ENCODE data around the gene RELN.
A peak's percentile ranks its signal among the peaks of the same experiment; 100 is the strongest.
"Not testable (repeated sequence)": the region's sequence is repeated elsewhere in the genome, so short reads cannot be mapped to it uniquely, and the experiment has no call there.

The RELN gene

GRCh38 chr7:103940382-103941268 lies 48.8 kb downstream of the RELN start:
- no peak for DNase-seq

DNA sequence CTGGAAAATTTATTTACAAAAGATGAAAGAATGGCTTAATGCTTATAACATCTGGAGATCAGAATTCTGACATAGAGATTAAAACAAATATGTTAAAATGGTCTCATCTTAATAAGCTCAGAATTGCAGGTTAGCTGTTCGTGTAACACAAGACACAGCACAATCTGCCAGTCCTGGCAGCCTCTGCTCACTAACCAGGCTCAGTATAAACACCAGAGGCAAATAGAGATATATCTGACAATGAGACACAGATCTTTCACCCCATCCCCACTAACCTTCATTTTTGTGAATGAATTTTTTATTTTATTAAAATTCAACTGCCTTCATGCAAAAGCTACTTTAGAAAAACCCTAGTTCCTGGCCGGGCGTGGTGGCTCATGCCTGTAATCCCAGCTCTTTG lies 51.8 kb downstream of the RELN start:
- DNase-seq: no peak

- no peak for DNase-seq
Measured at GRCh38 chr7:103936558-103936957, 52.9 kb downstream of the RELN start.

DNA sequence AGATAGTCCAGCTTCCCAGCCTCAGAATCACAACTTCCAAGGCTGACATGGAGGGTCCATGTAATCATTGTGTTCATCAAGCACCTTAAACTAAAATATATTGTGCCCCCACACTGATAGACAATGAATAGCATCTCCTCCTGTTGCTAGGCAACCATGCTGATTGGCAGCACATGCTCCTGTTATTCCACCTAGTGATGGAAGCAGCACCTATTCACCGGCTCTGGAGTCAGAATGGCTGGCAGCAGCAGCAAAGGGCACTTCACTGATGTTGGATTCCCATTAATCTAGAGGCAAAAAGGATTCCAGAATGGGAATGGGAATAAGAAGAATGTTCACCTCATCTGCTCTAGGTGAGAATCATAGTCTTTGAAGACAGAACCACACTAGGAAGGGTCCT lies 55.0 kb downstream of the RELN start:
- DNase-seq: no peak

DNA sequence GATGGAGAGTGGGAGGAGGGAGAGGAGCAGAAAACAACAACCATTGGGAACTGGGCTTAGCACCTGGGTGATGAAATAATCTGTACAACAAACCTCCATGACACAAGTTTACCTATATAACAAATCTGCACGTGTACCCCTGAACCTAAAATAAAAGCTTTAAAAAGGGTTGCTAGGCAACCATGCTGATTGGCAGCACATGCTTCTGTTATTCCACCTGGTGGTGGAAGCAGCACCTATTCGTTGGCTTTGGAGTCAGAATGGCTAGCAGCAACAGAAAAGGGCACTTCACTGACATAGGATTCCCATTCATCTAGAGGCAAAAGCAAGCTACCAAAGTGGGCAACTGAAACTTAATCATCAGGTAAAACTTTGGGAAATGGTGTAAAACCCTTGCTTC lies 57.1 kb downstream of the RELN start:
- DNase-seq: no peak

- no peak for DNase-seq
Measured at GRCh38 chr7:103929901-103930311, 59.6 kb downstream of the RELN start.

GRCh38 chr7:103928581-103928980 lies 60.9 kb downstream of the RELN start:
- DNase-seq: no peak

DNA sequence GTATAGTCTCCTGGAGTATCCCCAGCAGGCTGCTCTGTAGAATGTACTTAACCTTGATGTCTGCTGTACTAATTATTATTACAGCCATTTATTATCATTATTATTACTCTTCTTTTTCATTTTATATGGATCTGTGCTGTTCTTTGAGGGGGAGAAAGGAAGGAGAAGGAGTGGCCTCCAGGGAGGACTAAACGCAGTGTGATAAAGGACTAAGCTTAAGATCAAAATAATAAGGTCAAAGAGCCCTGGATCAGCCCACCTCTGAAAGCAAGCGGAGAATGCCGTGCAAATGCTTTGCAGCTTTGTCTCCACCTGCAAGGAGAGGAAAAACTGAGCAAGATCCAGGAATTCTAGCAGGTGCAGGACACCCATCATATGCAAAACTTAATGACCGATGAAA lies 65.3 kb downstream of the RELN start:
- no peak for DNase-seq

DNA sequence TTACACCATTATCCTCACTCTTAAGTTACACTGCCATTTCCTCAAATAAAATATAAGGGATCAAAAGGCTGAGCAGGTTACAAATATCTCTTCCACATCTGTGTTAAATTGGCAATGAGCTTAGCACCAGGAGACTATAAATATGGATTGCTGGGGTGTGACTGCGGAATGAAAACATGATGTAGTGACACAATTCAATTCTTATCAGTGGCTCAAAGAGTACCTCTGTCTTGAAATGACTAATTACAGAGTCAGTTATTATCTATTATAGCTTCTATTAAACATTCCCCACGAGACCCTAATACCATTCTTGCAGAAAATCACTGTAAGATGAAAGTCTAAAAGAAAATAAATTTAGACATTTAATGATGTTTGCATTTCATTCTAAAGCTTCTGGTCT lies 67.1 kb downstream of the RELN start:
- DNase-seq: no peak

DNA sequence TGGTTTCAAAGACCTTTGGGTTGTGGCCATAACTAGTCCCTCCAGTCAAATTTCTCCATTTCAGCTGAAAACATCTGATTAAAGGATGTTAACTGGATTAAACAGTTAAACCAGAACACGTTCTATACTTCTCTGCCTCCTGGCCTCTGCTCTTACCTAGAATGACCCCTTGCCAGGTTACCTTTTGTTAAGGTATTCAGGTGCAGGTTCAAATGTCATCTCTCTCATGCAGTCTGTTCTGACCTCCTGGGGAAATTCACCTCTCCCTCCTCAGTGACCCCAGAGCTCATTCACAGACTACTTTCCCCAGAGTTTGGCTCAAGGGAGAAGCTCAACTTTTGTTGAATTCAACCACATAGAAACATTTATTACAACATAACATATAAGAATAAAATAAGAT lies 67.8 kb downstream of the RELN start:
- no peak for DNase-seq

DNA sequence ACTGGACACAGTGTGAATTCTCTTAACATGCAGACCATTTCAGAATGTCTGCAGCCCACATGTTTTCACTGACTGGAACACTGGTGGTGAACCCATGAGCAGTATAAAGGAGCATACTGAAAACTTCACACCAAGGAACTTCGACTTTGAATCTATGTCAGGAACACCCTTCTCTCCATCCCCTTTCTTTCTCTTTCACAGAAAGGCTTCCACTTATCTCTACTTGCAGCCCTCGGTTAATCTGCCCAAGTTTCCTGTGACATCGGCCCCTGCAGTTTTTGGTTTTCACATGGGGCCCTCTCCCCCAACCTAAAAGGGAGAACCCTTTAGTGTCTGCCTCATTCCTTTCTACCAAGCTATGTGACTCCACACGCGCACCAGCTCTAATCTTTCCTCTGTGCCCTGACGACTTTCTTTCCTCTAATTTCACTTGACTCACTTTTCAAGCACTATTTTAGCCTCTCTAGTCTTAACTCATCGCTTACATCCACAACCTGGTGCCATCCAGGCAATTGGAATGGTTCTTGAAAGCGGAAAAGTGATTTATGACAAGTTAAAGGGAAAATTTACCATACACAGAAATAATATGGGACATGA lies 70.1 kb downstream of the RELN start:
- peak; percentile 87 for DNase-seq

DNA sequence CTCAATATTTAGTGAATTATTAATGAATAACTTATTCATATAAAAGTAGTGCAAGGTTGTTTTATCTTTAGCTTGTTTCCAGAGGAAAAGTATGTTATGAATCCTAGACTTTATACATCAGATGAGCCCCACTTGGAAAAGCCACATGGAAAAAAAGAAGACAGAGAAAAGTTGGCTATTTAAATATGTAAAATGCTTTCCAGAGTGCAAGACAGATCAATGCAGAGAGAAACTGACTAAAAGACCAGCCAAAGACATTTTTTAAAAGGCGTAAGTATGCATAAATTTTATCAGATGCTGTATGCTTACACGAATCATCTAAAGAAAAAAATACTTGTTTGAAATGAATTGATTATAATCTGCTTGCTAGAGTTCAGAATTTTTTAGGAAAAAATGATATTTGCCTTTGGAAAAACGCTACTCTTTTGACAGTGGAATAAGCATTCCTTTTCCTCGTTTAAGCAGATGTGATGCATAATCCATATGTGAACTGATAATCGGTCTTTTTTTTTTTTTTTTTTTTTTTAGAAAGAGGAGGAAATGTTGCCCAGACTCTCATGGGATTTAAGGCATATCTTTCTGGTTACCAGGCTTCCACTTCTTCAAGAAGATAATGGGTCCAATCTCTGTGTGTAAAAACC lies 70.7 kb downstream of the RELN start:
- DNase-seq: no peak

DNA sequence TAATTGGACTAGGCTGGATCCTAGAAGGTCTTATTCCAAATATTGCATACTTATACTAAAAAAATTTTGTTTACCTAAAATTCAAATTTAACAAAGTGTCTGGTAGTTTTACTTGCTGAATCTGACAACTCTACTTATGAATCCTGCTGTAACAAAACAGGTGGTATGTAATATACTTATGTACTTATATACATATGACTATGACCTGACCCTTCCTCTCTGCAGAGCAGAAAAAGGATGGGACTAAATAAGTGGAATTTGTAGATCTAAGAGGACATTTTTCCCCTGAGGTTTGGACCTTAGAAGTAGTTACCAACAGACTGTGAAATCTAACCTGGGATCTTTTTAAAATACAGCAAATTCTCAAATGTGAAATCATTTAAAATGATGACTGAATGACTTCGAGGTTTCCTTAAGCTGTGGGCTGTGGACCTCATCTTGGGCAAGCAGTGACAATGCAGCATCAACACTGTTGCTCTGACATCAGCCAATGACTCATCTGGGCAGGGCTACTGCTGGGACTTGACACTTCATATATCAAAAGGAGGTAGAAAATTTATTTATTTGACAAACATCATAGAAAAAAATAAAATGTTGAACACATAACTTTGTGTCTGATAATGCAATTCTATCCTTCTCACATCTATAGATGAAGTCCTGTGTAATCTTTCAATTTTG lies 73.6 kb downstream of the RELN start:
- DNase-seq: peak; percentile 25

GRCh38 chr7:103914147-103914899 lies 75.1 kb downstream of the RELN start:
- no peak for DNase-seq

- DNase-seq: no peak
Measured at GRCh38 chr7:103912891-103913605, 76.4 kb downstream of the RELN start.

- DNase-seq: not testable (repeated sequence)
Measured at GRCh38 chr7:103911015-103911414, 78.4 kb downstream of the RELN start.

DNA sequence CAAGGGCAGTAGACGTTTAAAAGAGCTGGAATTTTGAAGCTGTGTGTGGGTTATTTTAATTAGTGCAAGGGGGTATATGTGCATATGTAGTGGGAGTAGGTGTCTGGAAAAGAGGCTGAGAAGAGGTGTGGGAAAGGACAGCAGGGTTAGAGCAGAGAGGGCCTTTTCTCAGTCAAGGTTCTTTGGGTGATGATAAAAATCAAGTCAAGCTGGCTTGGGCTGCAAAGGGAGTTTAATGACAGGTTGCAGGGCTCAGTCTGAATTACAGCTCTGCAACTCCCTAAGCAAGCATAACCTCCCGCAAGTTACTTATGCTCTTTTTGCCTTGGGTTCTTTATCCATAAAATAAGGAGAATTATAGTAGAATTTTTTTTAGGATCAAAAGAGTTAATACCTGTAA lies 83.5 kb downstream of the RELN start:
- no peak for DNase-seq

DNA sequence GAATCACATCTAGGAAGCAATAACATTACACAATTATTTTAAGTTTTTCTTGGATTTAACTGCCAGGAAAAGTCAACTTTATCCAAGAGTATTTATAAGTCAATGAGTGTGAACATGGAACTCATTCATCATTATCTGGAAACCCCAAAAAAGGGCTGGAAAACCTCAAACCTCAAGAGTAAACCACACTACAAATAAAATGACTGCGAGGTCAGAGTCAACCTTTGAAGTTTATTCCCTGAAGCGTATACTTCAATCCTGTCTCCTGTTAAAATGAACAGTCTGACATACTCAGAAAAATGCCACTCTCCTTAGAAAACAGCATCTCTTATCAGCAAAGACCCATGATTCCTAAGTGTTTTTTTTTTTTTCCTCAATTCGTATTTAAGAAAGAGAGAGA lies 86.5 kb downstream of the RELN start:
- DNase-seq: peak; percentile 4

GRCh38 chr7:103896826-103897225 lies 92.6 kb downstream of the RELN start:
- DNase-seq: not testable (repeated sequence)

DNA sequence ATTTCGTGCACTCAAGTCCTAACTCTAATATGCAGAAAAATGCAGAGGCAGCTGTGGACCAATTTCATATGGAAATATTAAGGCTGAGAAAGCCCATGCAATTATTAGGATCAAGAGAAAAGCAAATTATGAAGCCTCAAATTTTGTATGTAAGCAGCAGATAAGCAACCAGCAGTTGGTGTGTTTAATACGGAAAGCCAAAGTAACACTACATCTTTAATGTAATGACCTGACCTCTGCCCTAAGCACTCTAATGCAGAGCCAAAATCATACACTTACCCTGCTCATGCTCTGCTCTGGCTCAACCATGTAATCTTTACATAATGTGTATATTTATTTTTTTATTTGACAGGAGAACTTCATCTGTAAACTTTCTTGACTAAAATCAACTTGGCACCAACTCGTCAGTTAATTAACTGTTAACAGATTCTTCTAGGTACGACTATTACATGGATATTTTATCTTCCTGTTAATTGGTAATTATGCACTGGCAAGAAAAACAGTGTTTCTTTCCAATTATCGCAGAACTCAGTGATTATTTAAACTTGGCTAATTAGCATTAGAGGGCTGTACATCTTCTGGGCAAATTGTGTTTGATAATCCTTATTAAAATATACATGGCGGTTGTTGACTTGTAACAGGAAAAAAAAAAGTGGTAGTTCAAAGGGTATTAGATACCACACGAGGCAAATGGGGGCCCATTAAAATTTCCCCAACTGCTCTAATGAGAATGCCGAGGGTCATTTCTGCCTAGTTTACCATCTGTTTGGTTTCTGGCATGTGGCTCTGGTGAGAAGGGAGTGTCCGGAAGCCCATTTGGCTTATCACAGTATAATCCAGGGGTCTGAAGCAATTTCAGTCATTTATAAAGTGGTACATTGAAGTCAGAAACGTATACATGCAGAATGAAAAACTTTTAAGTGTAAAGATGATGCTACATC lies 94.5 kb downstream of the RELN start:
- DNase-seq: no peak

- no peak for DNase-seq
Measured at GRCh38 chr7:103893350-103893749, 96.1 kb downstream of the RELN start.

All from hematopoietic multipotent progenitor cell treated with erythropoietin and hydrocortisone succinate and interleukin-3 and kit ligand, for 4 days (in vitro differentiated cells).